Endothelial cell of umbilical vein (primary cell): ENCODE measurements around the gene HOXD8. TPM values are rescaled to one million over a fixed set of nuclear protein-coding genes. Genes with fewer than 3 reads are reported as not detected.

ENCODE experiments used
- BruUV-seq: library from RNA; stranded (reverse); fragments of 400-500 nt; replicated peaks from 2 replicates; lab custom pipeline; 2021; lab: Mats Ljungman, UMichigan
- CTCF ChIA-PET: fragments of 300-600, 350-600 bp; sonication (Branson Sonifier 250); formaldehyde crosslinking; loops from one replicate; lab custom pipeline; 2021; ENCODE audit warnings: antibody characterized with exemption, inconsistent platforms; lab: Charles Lee
- POLR2A ChIA-PET: fragments of 300-600, 350-600 bp; sonication (Branson Sonifier 250); formaldehyde crosslinking; loops from one replicate; lab custom pipeline; 2021; ENCODE audit warnings: antibody characterized with exemption, inconsistent platforms; lab: Charles Lee
- DNase-seq: peaks from one replicate; pipeline ENCODE4 v3.0.0-alpha.2; 2011; ENCODE audit warnings: low read depth, low spot score
- FAIRE-seq: peaks from 2 replicates; lab custom pipeline; 2011; peaks lifted over from hg19 to GRCh38; lab: Jason Lieb, UNC
- H2AFZ ChIP-seq: 2 replicates; pipeline ENCODE4 v1.6.0; 2012; ENCODE audit warnings: low read depth, low read length, control low read depth, inconsistent platforms
- H3K27ac ChIP-seq: 2 replicates; pipeline ENCODE4 v1.5.1; 2011; ENCODE audit warnings: low read depth, mild to moderate bottlenecking, control low read depth, low read length, moderate library complexity; ENCODE audit not compliant: insufficient read depth
- H3K27me3 ChIP-seq, 2 experiments: 2 replicates each; pipeline versions ENCODE4 v1.6.0 to v1.6.1; 2011; ENCODE audit warnings: low read length in 2 of 2, mixed read lengths in 1 of 2; ENCODE audit not compliant: control insufficient read depth in 2 of 2, insufficient read depth in 2 of 2
- H3K36me3 ChIP-seq, 2 experiments: 2 replicates in 1 of 2; 3 replicates in 1 of 2; pipeline ENCODE4 v1.5.1; 2011; ENCODE audit warnings: low read length in 2 of 2, mild to moderate bottlenecking in 1 of 2, moderate library complexity in 1 of 2; ENCODE audit not compliant: control insufficient read depth in 2 of 2, insufficient read depth in 2 of 2; ENCODE audit errors: extremely low read depth in 1 of 2
- H3K4me1 ChIP-seq: 3 replicates; pipeline ENCODE4 v1.5.1; 2011; ENCODE audit warnings: mild to moderate bottlenecking, low read length; ENCODE audit not compliant: control insufficient read depth, insufficient read depth; ENCODE audit errors: extremely low read depth
- H3K4me2 ChIP-seq: 2 replicates; pipeline ENCODE4 v1.6.1; 2011; ENCODE audit warnings: low read length, control low read depth, mixed read lengths; ENCODE audit not compliant: insufficient read depth
- H3K4me3 ChIP-seq, 3 experiments: fragments of 200-600 bp in 1 of 3; sonication (generic), shearing (Covaris generic) in 1 of 3; replicated peaks in 1 of 3; 2 replicates each; pipeline ENCODE4 v1.5.1; 2011 to 2016; ENCODE audit warnings: control low read depth in 3 of 3, low read length in 3 of 3, mild to moderate bottlenecking in 2 of 3, inconsistent platforms in 1 of 3, low read depth in 1 of 3, moderate library complexity in 1 of 3; ENCODE audit not compliant: insufficient read depth in 1 of 3
- H3K79me2 ChIP-seq: 2 replicates; pipeline ENCODE4 v1.6.0; 2012; ENCODE audit warnings: low read length, inconsistent platforms; ENCODE audit not compliant: control insufficient read depth, insufficient read depth
- H3K9ac ChIP-seq: replicated peaks from 2 replicates; pipeline ENCODE3; 2011; ENCODE audit warnings: low read length, control low read depth; ENCODE audit not compliant: insufficient read depth; ENCODE audit errors: extremely low read depth
- H3K9me1 ChIP-seq: replicated peaks from 3 replicates; pipeline ENCODE4 v1.6.0; 2011; ENCODE audit warnings: mild to moderate bottlenecking, low read length; ENCODE audit not compliant: control insufficient read depth, insufficient read depth; ENCODE audit errors: extremely low read depth
- H3K9me3 ChIP-seq: replicated peaks from 2 replicates; pipeline ENCODE4 v1.5.1; 2012; ENCODE audit warnings: low read length, inconsistent platforms; ENCODE audit not compliant: control insufficient read depth, insufficient read depth
- H4K20me1 ChIP-seq: replicated peaks from 2 replicates; pipeline ENCODE3; 2011; ENCODE audit warnings: mild to moderate bottlenecking, low read length; ENCODE audit not compliant: control insufficient read depth, insufficient read depth; ENCODE audit errors: extremely low read depth
- CTCF ChIP-seq, 2 donors: IDR thresholded peaks; 1 replicate in 1 of 2; 2 replicates in 1 of 2; pipeline ENCODE4 v1.5.1; 2011; ENCODE audit warnings: low read length in 2 of 2, mild to moderate bottlenecking in 2 of 2, moderate library complexity in 2 of 2, control low read depth in 1 of 2, inconsistent platforms in 1 of 2, low read depth in 1 of 2; ENCODE audit not compliant: insufficient read depth in 1 of 2; ENCODE audit errors: extremely low read depth in 1 of 2
- EZH2 ChIP-seq: IDR thresholded peaks from 2 replicates; pipeline ENCODE4 v1.6.1; 2012; ENCODE audit warnings: borderline replicate concordance, low read depth, mild to moderate bottlenecking, moderate library complexity, low read length, inconsistent platforms; ENCODE audit not compliant: severe bottlenecking
- FOS ChIP-seq: IDR thresholded peaks from 2 replicates; pipeline ENCODE4 v1.6.1; 2011; ENCODE audit warnings: mild to moderate bottlenecking, low read length, moderate library complexity, borderline replicate concordance; ENCODE audit not compliant: insufficient read depth
- GATA2 ChIP-seq: IDR thresholded peaks from 2 replicates; pipeline ENCODE4 v1.7.0; 2011; ENCODE audit warnings: low read depth, mild to moderate bottlenecking, moderate library complexity, mixed read lengths, low read length; ENCODE audit not compliant: insufficient read length, insufficient read depth
- JUN ChIP-seq: IDR thresholded peaks from 2 replicates; pipeline ENCODE4 v1.6.1; 2011; ENCODE audit warnings: borderline replicate concordance, low read depth; ENCODE audit not compliant: insufficient read length, insufficient read depth
- MAX ChIP-seq: IDR thresholded peaks from 2 replicates; pipeline ENCODE4 v1.6.1; 2011; ENCODE audit not compliant: insufficient read depth, insufficient read length
- MYC ChIP-seq: IDR thresholded peaks from one replicate; pipeline ENCODE4 v1.6.1; 2011; ENCODE audit warnings: mild to moderate bottlenecking, low read depth, low read length
- POLR2A ChIP-seq: IDR thresholded peaks from 2 replicates; pipeline ENCODE4 v1.6.1; 2012; ENCODE audit warnings: low read depth, mild to moderate bottlenecking, control low read depth, low read length
- POLR2AphosphoS5 ChIP-seq: IDR thresholded peaks from 2 replicates; pipeline ENCODE4 v1.6.1; 2012; ENCODE audit warnings: low read depth, mild to moderate bottlenecking, control low read depth, low read length, moderate library complexity; ENCODE audit not compliant: insufficient read depth
- dilution Hi-C: fragments of 300-500 bp; cut with MboI; formaldehyde crosslinking; loops from one replicate; pipeline ENCODE4 v1.15.0; 2019; ENCODE audit warnings: low sequenced_read_pairs; ENCODE audit not compliant: extremely low pct_ligation_motif_present
- intact Hi-C: fragments of 100-400 bp; cut with micrococcal nuclease; formaldehyde crosslinking; loops from one replicate; pipeline ENCODE4 v1.10.0; 2022
- polyA plus RNA-seq, 4 experiments: library from polyadenylated mRNA; depleted of rRNA in 3 of 4; stranded (reverse) in 3 of 4; unstranded in 1 of 4; fragments of >200 nt; gene quantifications; 2 replicates each; pipeline versions ENCODE4 v1.2.1 to v1.2.3, GENCODE V29; 2011 to 2012; ENCODE audit warnings: missing spikeins in 1 of 4
- total RNA-seq: library from RNA; stranded (reverse); gene quantifications from 2 replicates; pipeline ENCODE4 v1.2.3, GENCODE V29; 2021

HOXD8 gene
- total and polyA plus RNA-seq, 2 donors (not counting 3 experiments of a cell fraction or from before 2014, with no cell fraction given), result 6.4 to 15.6 TPM

- peaks cover 3% of the 10 kb centered on the region for H3K79me2 ChIP-seq
- no peaks in the 10 kb centered on the region for H3K4me1 ChIP-seq
- POLR2A ChIA-PET, result interaction anchor here (0.6 kb wide), 1 partner anchor 483 kb away, joined by 5 read pairs; no protein-coding TSS in a partner anchor
- H4K20me1 ChIP-seq, result no peaks in the 10 kb centered on the region
- H3K9me3 ChIP-seq, result no peaks in the 10 kb centered on the region
- no peaks in the 10 kb centered on the region for H3K27me3 ChIP-seq
- BruUV-seq, result no TSS peak
- H3K9ac ChIP-seq, result no peak overlapping the region
- H3K4me2 ChIP-seq, result no peak overlapping the region
- dilution Hi-C loops (no loop called here), intact Hi-C loops (no loop called here)
- no peaks in the 10 kb centered on the region for H3K9me1 ChIP-seq
- no peak overlapping the region for H2AFZ ChIP-seq
- H3K27ac ChIP-seq, result no peak overlapping the region
- CTCF ChIA-PET, result interaction anchor here (0.8 to 4.1 kb wide), 8 partner anchors 10 to 497 kb away, joined by 3 to 25 read pairs (median 4); no protein-coding TSS in a partner anchor
- H3K4me3 ChIP-seq, result no peak overlapping the region
- DNase-seq (no peak), FAIRE-seq (no peak)
- TF ChIP-seq JUN, result no peak
- TF ChIP-seq MYC, result no peak
- TF ChIP-seq GATA2, result no peak
- no peak for TF ChIP-seq EZH2
- peaks cover 2 to 18% of the 10 kb centered on the region in 2 experiments for H3K36me3 ChIP-seq
Observed at GRCh38 chr2:176154576-176155252, 25.2 kb downstream of the HOXD8 start.

GRCh38 chr2:176155356-176156044, 26.0 kb downstream of the HOXD8 start:
- FAIRE-seq (no peak), DNase-seq (no peak)
- Histone ChIP-seq H3K9me1 (no peaks in the 10 kb centered on the region), H3K4me2 (no peak overlapping the region), H3K36me3 (peaks cover under 1 to 17% of the 10 kb centered on the region in 2 experiments), H4K20me1 (no peaks in the 10 kb centered on the region), H3K9ac (no peak overlapping the region), H3K79me2 (no peaks in the 10 kb centered on the region), H3K27me3 (no peaks in the 10 kb centered on the region), H3K4me3 (no peak overlapping the region), H3K27ac (no peak overlapping the region), H2AFZ (no peak overlapping the region), H3K4me1 (no peaks in the 10 kb centered on the region), H3K9me3 (no peaks in the 10 kb centered on the region)
- intact Hi-C loops (no loop called here), dilution Hi-C loops (no loop called here)
- TF ChIP-seq MAX (no peak), EZH2 (no peak), CTCF (IDR thresholded peaks at IDR 0.05; ENCODE audit: extremely low read depth in 1 of 2, insufficient read depth in 1 of 2, low read depth in 1 of 2, low read length in 2 of 2) (no peak), POLR2AphosphoS5 (no peak), MYC (no peak), JUN (no peak), FOS (no peak), POLR2A (no peak), GATA2 (no peak)
- ChIA-PET POLR2A (no interaction called here), CTCF (interaction anchor here (0.8 to 4.1 kb wide), 9 partner anchors 11 to 496 kb away, joined by 3 to 25 read pairs (median 4); no protein-coding TSS in a partner anchor)
- no TSS peak for BruUV-seq
